Body of pancreas (tissue), 4 donors: ENCODE measurements around the gene PRPF18. TPM values are rescaled to one million over a fixed set of nuclear protein-coding genes. Genes with fewer than 3 reads are reported as not detected.

Experiments
- ATAC-seq: fragments of 150-250 bp; one replicate; pipeline ENCODE4 v1.9.1; 2016
- DNase-seq, 4 donors: peaks; one replicate each; pipeline ENCODE4 v3.0.0-alpha.2; 2019
- H3K27ac ChIP-seq, 4 donors: fragments of 200-600 bp; sonication (generic); 1 replicate in 3 of 4; 2 replicates in 1 of 4; pipeline versions ENCODE4 v1.5.1 to v1.6.1; 2016 to 2019; ENCODE audit warnings: mild to moderate bottlenecking in 1 of 4, mixed read lengths in 1 of 4, moderate library complexity in 1 of 4
- H3K27me3 ChIP-seq, 2 donors: fragments of 200-600 bp; sonication (generic); one replicate each; pipeline ENCODE4 v1.6.0; 2016; ENCODE audit warnings: mild to moderate bottlenecking in 1 of 2
- H3K36me3 ChIP-seq, 2 donors: fragments of 200-600 bp; sonication (generic); replicated peaks in 1 of 2; 2 replicates each; pipeline ENCODE4 v1.5.1; 2016; ENCODE audit warnings: low read depth in 2 of 2; ENCODE audit not compliant: insufficient read depth in 1 of 2
- H3K4me1 ChIP-seq: fragments of 200-600 bp; sonication (generic); one replicate; pipeline ENCODE4 v1.6.0; 2016
- H3K4me3 ChIP-seq, 2 donors: fragments of 200-600 bp; sonication (generic); 1 replicate in 1 of 2; 2 replicates in 1 of 2; pipeline ENCODE4 v1.5.1; 2016 to 2019
- H3K9me3 ChIP-seq, 3 donors: fragments of 200-600 bp; sonication (generic); 1 replicate in 2 of 3; 2 replicates in 1 of 3; pipeline ENCODE4 v1.5.1; 2016
- POLR2A ChIP-seq, 3 donors: fragments of 450-650 bp; IDR thresholded peaks; one replicate each; pipeline ENCODE4 v1.6.1; 2016; ENCODE audit warnings: antibody characterized with exemption in 3 of 3, mild to moderate bottlenecking in 2 of 3
- WGBS, 2 donors: methylation state at CpG; one replicate each; pipeline ENCODE4 v1.1.5; 2017; 5-methylcytosine and 5-hydroxymethylcytosine counted together
- intact Hi-C: fragments of 100-400 bp; cut with DNase I; formaldehyde crosslinking; loops from one replicate; pipeline ENCODE4 v1.15.1; 2023
- total RNA-seq, 2 donors: library from RNA; depleted of rRNA; stranded (reverse); fragments of >200 nt; gene quantifications; one replicate each; pipeline ENCODE4 v1.1.0, GENCODE V29; 2016
- TF ChIP-seq, protein P1 (sequence below), 7 experiments: fragments of 450-650 bp in 4 of 7; fragments of 200-600 bp in 3 of 7; sonication (generic) in 3 of 7; IDR thresholded peaks; one replicate each; pipeline ENCODE4 v1.5.1; 2016 to 2019; ENCODE audit warnings: antibody characterized with exemption in 7 of 7

The PRPF18 gene
- total RNA-seq, 2 donors from 2014 or later = 13.8 to 22.8 TPM

DNA sequence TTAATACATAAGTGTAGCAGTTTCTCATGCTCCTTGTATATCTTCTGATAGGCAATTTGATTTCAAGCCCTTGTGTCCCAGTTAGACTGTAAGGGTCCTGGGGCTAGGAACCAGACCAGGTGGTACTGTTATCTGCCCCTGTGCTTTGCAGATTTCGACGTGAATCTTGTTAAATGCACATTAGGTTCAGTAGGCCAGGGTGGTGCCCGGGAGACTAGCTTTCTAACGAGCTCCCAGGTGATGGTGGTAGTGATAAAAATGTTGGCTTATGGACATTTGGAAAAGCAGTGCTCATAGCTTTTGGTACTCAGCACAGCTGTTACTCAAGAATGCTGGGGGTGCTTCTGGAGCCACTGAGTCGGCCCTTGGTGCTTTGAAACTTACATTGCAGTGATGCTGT lies 64.2 kb downstream of the PRPF18 start:
- intact Hi-C loops = no loop called here
- no peaks in the 10 kb centered on the region for H3K27me3 ChIP-seq
- TF ChIP-seq, protein P1, sequence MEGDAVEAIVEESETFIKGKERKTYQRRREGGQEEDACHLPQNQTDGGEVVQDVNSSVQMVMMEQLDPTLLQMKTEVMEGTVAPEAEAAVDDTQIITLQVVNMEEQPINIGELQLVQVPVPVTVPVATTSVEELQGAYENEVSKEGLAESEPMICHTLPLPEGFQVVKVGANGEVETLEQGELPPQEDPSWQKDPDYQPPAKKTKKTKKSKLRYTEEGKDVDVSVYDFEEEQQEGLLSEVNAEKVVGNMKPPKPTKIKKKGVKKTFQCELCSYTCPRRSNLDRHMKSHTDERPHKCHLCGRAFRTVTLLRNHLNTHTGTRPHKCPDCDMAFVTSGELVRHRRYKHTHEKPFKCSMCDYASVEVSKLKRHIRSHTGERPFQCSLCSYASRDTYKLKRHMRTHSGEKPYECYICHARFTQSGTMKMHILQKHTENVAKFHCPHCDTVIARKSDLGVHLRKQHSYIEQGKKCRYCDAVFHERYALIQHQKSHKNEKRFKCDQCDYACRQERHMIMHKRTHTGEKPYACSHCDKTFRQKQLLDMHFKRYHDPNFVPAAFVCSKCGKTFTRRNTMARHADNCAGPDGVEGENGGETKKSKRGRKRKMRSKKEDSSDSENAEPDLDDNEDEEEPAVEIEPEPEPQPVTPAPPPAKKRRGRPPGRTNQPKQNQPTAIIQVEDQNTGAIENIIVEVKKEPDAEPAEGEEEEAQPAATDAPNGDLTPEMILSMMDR (IDR thresholded peaks at IDR 0.05) = no peak
- no peak for TF ChIP-seq POLR2A (IDR thresholded peaks at IDR 0.05)
- no peak overlapping the region for H3K4me3 ChIP-seq
- ATAC-seq (no peak), DNase-seq (no peak)
- H3K9me3 ChIP-seq = no peaks in the 10 kb centered on the region
- WGBS, 2 donors = 47 to 56% methylated on average over 5 of the region's 5 CpGs
- H3K27ac ChIP-seq = no peak overlapping the region
- peaks cover 0 to 28% of the 10 kb centered on the region in 2 donors for H3K36me3 ChIP-seq
- H3K4me1 ChIP-seq = no peaks in the 10 kb centered on the region

DNA sequence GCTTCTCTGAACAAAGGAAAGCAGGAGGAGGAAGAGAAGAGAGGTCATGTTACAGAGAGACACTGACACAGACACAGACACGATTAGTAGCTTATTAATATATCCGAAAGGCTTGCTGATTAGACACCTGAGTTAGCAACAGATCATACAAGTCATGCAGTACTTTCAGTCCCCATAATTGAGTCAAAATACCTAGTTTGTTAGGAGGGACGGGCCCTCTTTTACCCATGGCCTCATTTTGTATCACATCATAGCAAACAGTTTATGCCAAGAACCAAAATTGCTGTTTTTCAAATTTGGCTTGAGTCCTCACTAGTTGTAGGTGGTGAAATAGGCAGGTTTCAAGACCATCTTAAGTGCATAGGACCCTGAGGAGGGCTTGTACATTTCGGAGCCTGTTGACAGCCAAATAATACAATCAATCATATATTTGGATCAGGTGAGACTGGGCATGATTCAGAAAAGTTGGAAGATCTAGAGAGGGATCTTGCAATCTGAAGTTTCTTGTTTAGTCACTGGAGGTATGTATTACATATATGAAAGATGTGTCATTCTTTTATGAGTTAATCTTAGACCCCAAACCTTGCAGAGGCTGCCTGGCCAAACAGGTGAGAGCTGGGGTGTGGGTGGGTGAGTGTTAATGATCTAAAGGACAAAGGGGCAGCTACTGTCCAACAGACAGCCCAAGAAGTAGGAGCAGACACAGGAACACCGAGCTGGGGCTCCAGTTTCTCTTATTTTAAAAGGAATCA lies 65.4 kb downstream of the PRPF18 start:
- Histone ChIP-seq H3K27ac (no peak overlapping the region), H3K4me3 (no peak overlapping the region), H3K4me1 (no peaks in the 10 kb centered on the region), H3K9me3 (no peaks in the 10 kb centered on the region), H3K27me3 (no peaks in the 10 kb centered on the region), H3K36me3 (peaks cover 0 to 25% of the 10 kb centered on the region in 2 donors)
- TF ChIP-seq POLR2A (IDR thresholded peaks at IDR 0.05) = no peak
- TF ChIP-seq, protein P1 (IDR thresholded peaks at IDR 0.05) = no peak
- intact Hi-C loops = no loop called here
- DNase-seq (no peak), ATAC-seq (no peak)
- 67 to 76% methylated on average over 5 of the region's 5 CpGs for WGBS, 2 donors

DNA sequence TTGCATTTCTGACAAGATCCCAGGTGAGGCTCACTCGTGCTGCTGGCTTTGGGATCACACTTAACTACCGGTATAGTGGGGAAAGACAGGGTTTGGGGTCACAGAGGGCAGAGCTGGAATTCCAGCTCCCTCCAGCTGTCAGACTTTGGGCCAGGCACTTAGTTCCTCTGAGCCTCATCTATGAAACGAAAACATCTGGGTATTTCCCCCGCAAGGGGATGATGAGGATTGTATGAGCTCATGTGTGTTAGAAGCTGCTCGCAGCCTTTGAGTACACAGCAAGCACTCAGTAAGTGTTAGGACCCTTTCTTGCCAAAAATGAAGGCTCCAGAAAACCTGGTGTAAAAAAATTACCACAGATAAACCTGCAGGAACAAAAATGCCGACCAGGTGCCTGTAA lies 66.1 kb downstream of the PRPF18 start:
- no peaks in the 10 kb centered on the region for H3K27me3 ChIP-seq
- no peaks in the 10 kb centered on the region for H3K9me3 ChIP-seq
- H3K4me1 ChIP-seq = no peaks in the 10 kb centered on the region
- no peak overlapping the region for H3K4me3 ChIP-seq
- 64 to 73% methylated on average over 6 of the region's 6 CpGs for WGBS, 2 donors
- TF ChIP-seq, protein P1 (IDR thresholded peaks at IDR 0.05) = no peak
- H3K36me3 ChIP-seq = peaks cover 0 to 26% of the 10 kb centered on the region in 2 donors
- no peak for DNase-seq
- no peak overlapping the region for H3K27ac ChIP-seq
- intact Hi-C loops = no loop called here
- ATAC-seq = no peak

DNA sequence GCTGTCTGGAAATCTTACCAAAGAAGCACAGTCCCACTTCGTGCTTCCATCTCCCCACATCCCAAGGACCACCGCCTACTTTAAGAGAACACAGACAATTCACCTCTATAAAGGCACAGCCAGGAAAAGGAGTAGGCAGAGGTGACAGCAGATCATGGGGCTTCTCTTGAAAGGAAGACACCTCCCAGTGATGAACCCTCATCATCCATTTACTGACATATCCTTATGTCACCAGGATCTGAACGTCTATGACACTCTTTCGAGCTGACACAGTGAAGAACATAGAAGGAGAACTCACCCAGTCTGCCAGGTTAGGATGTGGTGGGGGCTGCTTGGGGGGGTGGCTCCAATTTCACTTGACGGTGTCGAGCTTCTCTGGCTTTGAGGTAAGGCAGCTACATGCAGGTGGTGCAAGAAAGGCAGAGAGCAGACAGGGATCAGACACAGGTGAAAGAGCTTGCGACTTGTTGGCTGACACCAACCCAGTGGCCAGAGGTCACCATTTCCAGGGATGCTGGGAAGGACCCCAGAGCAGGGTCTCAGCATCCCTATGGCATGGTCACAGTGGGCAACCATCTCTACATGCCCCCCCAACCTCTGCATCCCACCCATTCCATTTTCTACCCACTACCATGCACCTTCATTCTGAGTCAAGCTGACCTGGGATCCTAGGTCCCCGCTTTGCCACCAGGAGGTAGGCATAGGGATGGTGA lies 67.5 kb downstream of the PRPF18 start:
- H3K4me3 ChIP-seq = no peak overlapping the region
- no peaks in the 10 kb centered on the region for H3K9me3 ChIP-seq
- H3K36me3 ChIP-seq = peaks cover 0 to 34% of the 10 kb centered on the region in 2 donors
- no peaks in the 10 kb centered on the region for H3K27me3 ChIP-seq
- 85 to 86% methylated on average over 7 to 8 of the region's 8 CpGs for WGBS, 2 donors
- intact Hi-C loops = no loop called here
- no peak for DNase-seq
- no peak overlapping the region for H3K27ac ChIP-seq
- TF ChIP-seq, protein P1 (IDR thresholded peaks at IDR 0.05) = no peak
- no peak for TF ChIP-seq POLR2A (IDR thresholded peaks at IDR 0.05)
- no peaks in the 10 kb centered on the region for H3K4me1 ChIP-seq
- ATAC-seq = no peak
